Fibroblast of lung (primary cell): ENCODE measurements around the gene TENT4A. TPM values are rescaled to one million over a fixed set of nuclear protein-coding genes. Genes with fewer than 3 reads are reported as not detected.

Experiments used
- DNase-seq, 2 donors: peaks; one replicate each; pipeline versions ENCODE4 v3.0.0 to v3.0.0-alpha.2; 2010; ENCODE audit warnings: low read depth in 2 of 2
- H2AFZ ChIP-seq: 2 replicates; pipeline ENCODE4 v1.5.1; 2012; ENCODE audit warnings: low read length, control low read depth, inconsistent platforms
- H3K27ac ChIP-seq: 2 replicates; pipeline ENCODE4 v1.5.1; 2011; ENCODE audit warnings: low read length, control low read depth; ENCODE audit not compliant: insufficient read depth
- H3K27me3 ChIP-seq: 2 replicates; pipeline ENCODE4 v1.5.1; 2011; ENCODE audit warnings: mild to moderate bottlenecking, low read length; ENCODE audit not compliant: control insufficient read depth, insufficient read depth
- H3K36me3 ChIP-seq: 2 replicates; pipeline ENCODE4 v1.5.1; 2011; ENCODE audit warnings: low read length; ENCODE audit not compliant: control insufficient read depth, insufficient read depth
- H3K4me1 ChIP-seq: 2 replicates; pipeline ENCODE4 v1.5.1; 2011; ENCODE audit warnings: low read length; ENCODE audit not compliant: control insufficient read depth, insufficient read depth; ENCODE audit errors: extremely low read depth
- H3K4me2 ChIP-seq: 2 replicates; pipeline ENCODE4 v1.5.1; 2011; ENCODE audit warnings: low read length, control low read depth; ENCODE audit not compliant: insufficient read depth; ENCODE audit errors: extremely low read depth
- H3K4me3 ChIP-seq, 4 experiments: fragments of 200-600 bp in 1 of 4; sonication (generic) in 1 of 4; replicated peaks in 1 of 4; 2 replicates each; pipeline ENCODE4 v1.5.1; 2011 to 2016; ENCODE audit warnings: low read length in 4 of 4, low read depth in 3 of 4, mild to moderate bottlenecking in 3 of 4, control low read depth in 2 of 4, inconsistent platforms in 1 of 4, mixed read lengths in 1 of 4; ENCODE audit not compliant: insufficient read depth in 1 of 4; ENCODE audit errors: control extremely low read depth in 1 of 4
- H3K79me2 ChIP-seq: 2 replicates; pipeline ENCODE4 v1.5.1; 2012; ENCODE audit warnings: mild to moderate bottlenecking, low read length, inconsistent platforms; ENCODE audit not compliant: control insufficient read depth, insufficient read depth
- H3K9ac ChIP-seq: 2 replicates; pipeline ENCODE4 v1.5.1; 2011; ENCODE audit warnings: mild to moderate bottlenecking, low read length, control low read depth; ENCODE audit not compliant: insufficient read depth
- H3K9me3 ChIP-seq: 2 replicates; pipeline ENCODE4 v1.5.1; 2012; ENCODE audit warnings: low read depth, low read length; ENCODE audit not compliant: control insufficient read depth, insufficient read depth
- H4K20me1 ChIP-seq: 2 replicates; pipeline ENCODE4 v1.5.1; 2011; ENCODE audit warnings: low read length; ENCODE audit not compliant: control insufficient read depth, insufficient read depth; ENCODE audit errors: extremely low read depth
- CTCF ChIP-seq, 2 donors: IDR thresholded peaks in 1 of 2; conservative IDR thresholded peaks in 1 of 2; 1 replicate in 1 of 2; 2 replicates in 1 of 2; pipeline ENCODE4 v1.5.1; 2011 to 2012; ENCODE audit warnings: low read length in 2 of 2, control low read depth in 1 of 2, inconsistent platforms in 1 of 2, low read depth in 1 of 2, mild to moderate bottlenecking in 1 of 2
- EZH2 ChIP-seq: IDR thresholded peaks from 2 replicates; pipeline ENCODE4 v1.5.1; 2012; ENCODE audit warnings: low read length, control low read depth, mild to moderate bottlenecking; ENCODE audit errors: missing control alignments
- polyA plus RNA-seq, 2 donors: library from polyadenylated mRNA; depleted of rRNA in 1 of 2; stranded (reverse) in 1 of 2; unstranded in 1 of 2; fragments of >200 nt; gene quantifications; 2 replicates each; pipeline ENCODE4 v1.2.1, GENCODE V29; 2011 to 2012; ENCODE audit warnings: missing spikeins in 1 of 2
- total RNA-seq: library from RNA; depleted of rRNA; stranded (reverse); fragments of >200 nt; gene quantifications from 2 replicates; pipeline ENCODE4 v1.2.1, GENCODE V29; 2014

Gene TENT4A
- total and polyA plus RNA-seq, 2 donors (not counting 1 experiment from before 2014, with no cell fraction given), result 3.1 to 10.4 TPM

GRCh38 chr5:6757414-6757969 is 44.3 kb downstream of the TENT4A start:
- H3K9ac ChIP-seq, result no peak overlapping the region
- H3K27ac ChIP-seq, result no peak overlapping the region
- no peaks in the 10 kb centered on the region for H3K9me3 ChIP-seq
- H3K36me3 ChIP-seq, result peaks cover 27% of the 10 kb centered on the region
- no peak overlapping the region for H3K4me3 ChIP-seq
- H3K27me3 ChIP-seq, result no peaks in the 10 kb centered on the region
- no peak for DNase-seq
- TF ChIP-seq EZH2 (no peak), CTCF (conservative IDR thresholded peaks at IDR 0.05 in 1 of 2, IDR thresholded peaks at IDR 0.05 in 1 of 2; ENCODE audit: low read depth in 1 of 2, low read length in 2 of 2) (no peak)
- H4K20me1 ChIP-seq, result no peaks in the 10 kb centered on the region
- H3K4me1 ChIP-seq, result no peaks in the 10 kb centered on the region
- no peak overlapping the region for H3K4me2 ChIP-seq
- no peak overlapping the region for H2AFZ ChIP-seq
- H3K79me2 ChIP-seq, result no peaks in the 10 kb centered on the region

GRCh38 chr5:6758236-6758635 is 45.0 kb downstream of the TENT4A start:
- TF ChIP-seq EZH2 (no peak), CTCF (conservative IDR thresholded peaks at IDR 0.05 in 1 of 2, IDR thresholded peaks at IDR 0.05 in 1 of 2; ENCODE audit: low read depth in 1 of 2, low read length in 2 of 2) (no peak)
- Histone ChIP-seq H3K4me2 (no peak overlapping the region), H2AFZ (no peak overlapping the region), H3K4me3 (no peak overlapping the region), H4K20me1 (no peaks in the 10 kb centered on the region), H3K27me3 (no peaks in the 10 kb centered on the region), H3K9me3 (no peaks in the 10 kb centered on the region), H3K27ac (no peak overlapping the region), H3K79me2 (no peaks in the 10 kb centered on the region), H3K9ac (no peak overlapping the region), H3K36me3 (peaks cover 23% of the 10 kb centered on the region), H3K4me1 (no peaks in the 10 kb centered on the region)
- DNase-seq, result no peak

- Histone ChIP-seq H2AFZ (no peak overlapping the region), H3K9me3 (no peaks in the 10 kb centered on the region), H4K20me1 (no peaks in the 10 kb centered on the region), H3K27ac (no peak overlapping the region), H3K36me3 (peaks cover 19% of the 10 kb centered on the region), H3K9ac (no peak overlapping the region), H3K27me3 (no peaks in the 10 kb centered on the region), H3K4me1 (no peaks in the 10 kb centered on the region), H3K4me2 (no peak overlapping the region), H3K4me3 (no peak overlapping the region), H3K79me2 (no peaks in the 10 kb centered on the region)
- TF ChIP-seq EZH2 (no peak), CTCF (conservative IDR thresholded peaks at IDR 0.05 in 1 of 2, IDR thresholded peaks at IDR 0.05 in 1 of 2; ENCODE audit: low read depth in 1 of 2, low read length in 2 of 2) (no peak)
- DNase-seq, result no peak
These were observed 45.5 kb downstream of the TENT4A start for GRCh38 chr5:6758706-6759105.
